ENCODE data around the gene ULK2. TPM values are rescaled to one million over a fixed set of nuclear protein-coding genes. Genes with fewer than 3 reads are reported as not detected.

The ULK2 gene
- total RNA-seq, 1 experiment from 2014 or later: 22.8 TPM

GRCh38 chr17:19880393-19880792 is 12.7 kb upstream of the ULK2 start:
- Histone ChIP-seq H3K4me1 (ENCODE audit: control insufficient read depth, insufficient read depth, low read length) (no peaks in the 10 kb centered on the region), H3K36me3 (ENCODE audit: control insufficient read depth, insufficient read depth, low read length) (no peaks in the 10 kb centered on the region), H3K9me3 (ENCODE audit: control insufficient read depth, insufficient read depth, low read depth, low read length) (no peaks in the 10 kb centered on the region), H3K27me3 (ENCODE audit: control insufficient read depth, insufficient read depth, low read length) (no peaks in the 10 kb centered on the region), H3K4me3 (ENCODE audit: low read depth in 2 of 2, low read length in 2 of 2) (no peak overlapping the region), H3K27ac (ENCODE audit: low read length) (no peak overlapping the region)
- intact Hi-C loops (cut with micrococcal nuclease; ENCODE audit: unreplicated experiment) (no loop called here), in situ Hi-C loops (cut with HindIII; ENCODE audit: low pct_unique_long_range_greater_than_20kb, low sequenced_read_pairs) (no loop called here)
- TF ChIP-seq CTCF (IDR thresholded peaks at IDR 0.05) (no peak), REST (IDR thresholded peaks at IDR 0.05; ENCODE audit: insufficient read depth in 1 of 2, low read depth in 2 of 2, low read length in 1 of 2) (no peak), SIN3A (IDR thresholded peaks at IDR 0.05; ENCODE audit: borderline replicate concordance, insufficient read depth, low read depth, low read length) (no peak), TCF7L2 (IDR thresholded peaks at IDR 0.05; ENCODE audit: low read depth, low read length) (no peak)
- POLR2A ChIA-PET: interaction anchor here (0.6 kb wide), 2 partner anchors 242 to 334 kb away, joined by 3 read pairs; no protein-coding TSS in a partner anchor
- BruUV-seq (replicated peaks): no TSS peak
- DNase-seq (ENCODE audit: low read depth, low spot score) (no peak), ATAC-seq (no peak)
- CTCF ChIA-PET: no interaction called here

GRCh38 chr17:19877364-19877945 is 9.7 kb upstream of the ULK2 start:
- H3K9me3 ChIP-seq (ENCODE audit: control insufficient read depth, insufficient read depth, low read depth, low read length): no peaks in the 10 kb centered on the region
- DNase-seq (ENCODE audit: low read depth, low spot score) (no peak), ATAC-seq (no peak)
- H3K4me1 ChIP-seq (ENCODE audit: control insufficient read depth, insufficient read depth, low read length): no peaks in the 10 kb centered on the region
- BruUV-seq (replicated peaks): no TSS peak
- H3K27ac ChIP-seq (ENCODE audit: low read length): no peak overlapping the region
- CTCF ChIA-PET: no interaction called here
- H3K27me3 ChIP-seq (ENCODE audit: control insufficient read depth, insufficient read depth, low read length): no peaks in the 10 kb centered on the region
- intact Hi-C loops (cut with micrococcal nuclease; ENCODE audit: unreplicated experiment): no loop called here
- H3K4me3 ChIP-seq (ENCODE audit: low read depth in 2 of 2, low read length in 2 of 2): no peak overlapping the region
- H3K36me3 ChIP-seq (ENCODE audit: control insufficient read depth, insufficient read depth, low read length): no peaks in the 10 kb centered on the region
- TF ChIP-seq CTCF (IDR thresholded peaks at IDR 0.05) (no peak), POLR2AphosphoS5 (IDR thresholded peaks at IDR 0.05; ENCODE audit: low read depth, low read length) (no peak), TCF7L2 (IDR thresholded peaks at IDR 0.05; ENCODE audit: low read depth, low read length) (no peak), REST (IDR thresholded peaks at IDR 0.05; ENCODE audit: insufficient read depth in 1 of 2, low read depth in 2 of 2, low read length in 1 of 2) (no peak), SIN3A (IDR thresholded peaks at IDR 0.05; ENCODE audit: borderline replicate concordance, insufficient read depth, low read depth, low read length) (no peak)
- POLR2A ChIA-PET: no interaction called here
- in situ Hi-C loops (cut with HindIII; ENCODE audit: low pct_unique_long_range_greater_than_20kb, low sequenced_read_pairs): no loop called here

All from Panc1 (cell line).